Urinary bladder (tissue), 4 donors: ENCODE measurements around the gene PEX10. TPM values are rescaled to one million over a fixed set of nuclear protein-coding genes. Genes with fewer than 3 reads are reported as not detected.

Experiments
- DNase-seq: peaks from one replicate; pipeline ENCODE4 v3.0.0-alpha.2; 2015; ENCODE audit errors: extremely low spot score
- H3K27ac ChIP-seq: one replicate; pipeline ENCODE4 v1.5.1; 2013; ENCODE audit warnings: low read depth, mild to moderate bottlenecking, moderate library complexity
- H3K36me3 ChIP-seq: one replicate; pipeline ENCODE4 v1.6.1; 2013; ENCODE audit warnings: mild to moderate bottlenecking, moderate library complexity; ENCODE audit not compliant: insufficient read depth
- H3K4me1 ChIP-seq: one replicate; pipeline ENCODE4 v1.6.1; 2013; ENCODE audit warnings: mild to moderate bottlenecking, moderate library complexity; ENCODE audit not compliant: insufficient read depth
- H3K4me3 ChIP-seq: one replicate; pipeline ENCODE4 v1.5.1; 2013; ENCODE audit warnings: low read depth, low read length
- whole genome bisulfite sequencing: extraction: QIAGEN DNeasy Blood & Tissue Kit; methylation state at CpG from one replicate; pipeline ENCODE4 v1.1.7; 2013; 5-methylcytosine and 5-hydroxymethylcytosine counted together
- polyA plus RNA-seq: library from polyadenylated mRNA; stranded (reverse); fragments of 200-250 nt; gene quantifications from one replicate; pipeline ENCODE4 v1.2.3, GENCODE V29; 2013
- total RNA-seq: library from RNA; depleted of rRNA; stranded (reverse); fragments of >200 nt; gene quantifications from one replicate; pipeline ENCODE4 v1.2.3, GENCODE V29; 2014
- donor health status: healthy with polysubstance abuse.
- donor health status: healthy.

Gene PEX10
- total and polyA plus RNA-seq, 2 donors = 13.9 to 22.9 TPM

- no peak for DNase-seq
- no peak overlapping the region for H3K4me3 ChIP-seq
- H3K36me3 ChIP-seq = no peaks in the 10 kb centered on the region
- H3K4me1 ChIP-seq = no peaks in the 10 kb centered on the region
- 94% methylated on average over 36 of the region's 36 CpGs for WGBS
- H3K27ac ChIP-seq = no peak overlapping the region
Observed at GRCh38 chr1:2372551-2373490, 39.5 kb downstream of the PEX10 start.

DNA sequence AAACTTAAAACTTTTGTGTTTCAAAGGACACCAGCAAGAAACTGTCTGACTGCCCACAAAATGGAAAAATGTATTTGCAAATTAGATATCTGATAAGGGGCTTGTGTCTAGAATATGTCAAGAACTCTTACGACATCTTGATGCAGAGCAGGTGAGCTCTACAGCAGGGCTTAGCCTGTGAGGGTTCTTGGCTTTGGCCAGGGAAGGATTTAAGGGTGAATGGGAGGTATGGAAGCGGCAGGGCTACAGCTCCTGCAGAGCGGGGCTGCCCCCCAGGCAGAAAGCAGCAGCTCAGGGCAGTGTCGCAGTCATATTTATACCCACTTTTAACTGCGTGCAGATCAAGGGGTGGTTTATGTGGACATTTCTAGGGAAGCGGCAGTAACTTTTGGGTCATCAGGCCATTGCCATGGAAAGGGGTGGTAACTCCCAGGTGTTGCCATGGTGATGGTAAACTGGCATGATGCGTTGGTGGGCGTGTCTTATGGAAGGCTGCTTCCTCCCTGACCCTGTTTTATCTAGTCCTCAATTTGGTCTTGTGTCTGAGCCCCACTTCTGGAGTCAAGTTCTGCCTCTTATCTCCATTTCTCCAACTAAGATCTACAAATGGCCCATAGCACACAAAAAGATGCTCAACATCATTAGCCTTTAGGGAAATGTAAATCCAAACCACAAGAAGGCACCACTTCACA lies 44.2 kb downstream of the PEX10 start:
- DNase-seq = no peak
- 90% methylated on average over 8 of the region's 8 CpGs for WGBS
- Histone ChIP-seq H3K36me3 (no peaks in the 10 kb centered on the region), H3K27ac (no peak overlapping the region), H3K4me3 (no peak overlapping the region), H3K4me1 (no peaks in the 10 kb centered on the region)

DNA sequence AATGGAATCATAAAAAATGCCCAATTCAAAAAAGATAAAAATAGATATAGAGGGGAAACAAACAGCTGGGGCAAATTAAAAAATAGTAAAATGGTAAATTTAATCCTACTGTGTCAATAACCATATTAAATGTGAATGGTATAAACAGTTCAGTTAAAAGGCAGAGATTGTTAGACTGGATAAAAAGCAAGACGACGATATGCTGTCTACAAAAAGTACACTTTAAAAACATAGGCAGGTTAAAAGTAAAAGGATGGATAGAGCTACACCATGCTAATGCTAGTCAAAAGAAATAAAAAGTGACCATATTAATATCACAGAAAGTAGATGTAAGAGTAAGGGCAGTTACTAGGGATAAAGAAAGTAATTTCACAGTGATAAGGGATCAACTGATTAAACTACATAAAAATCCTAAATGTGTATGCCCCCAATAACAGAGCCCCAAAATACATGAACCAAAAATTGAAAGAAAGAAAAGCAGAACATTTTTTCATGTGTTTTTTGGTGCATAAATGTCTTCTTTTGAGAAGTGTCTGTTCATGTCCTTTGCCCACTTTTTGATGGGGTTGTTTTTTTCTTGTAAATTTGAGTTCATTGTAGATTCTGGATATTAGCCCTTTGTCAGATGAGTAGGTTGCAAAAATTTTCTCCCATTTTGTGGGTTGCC lies 48.4 kb downstream of the PEX10 start:
- 99% methylated on average over 2 of the region's 2 CpGs for WGBS
- H3K36me3 ChIP-seq = no peaks in the 10 kb centered on the region
- H3K4me1 ChIP-seq = no peaks in the 10 kb centered on the region
- DNase-seq = no peak
- no peak overlapping the region for H3K4me3 ChIP-seq
- no peak overlapping the region for H3K27ac ChIP-seq

- no peak overlapping the region for H3K4me3 ChIP-seq
- no peaks in the 10 kb centered on the region for H3K36me3 ChIP-seq
- no peak for DNase-seq
- no peaks in the 10 kb centered on the region for H3K4me1 ChIP-seq
- no peak overlapping the region for H3K27ac ChIP-seq
- WGBS = 45% methylated on average over 11 of the region's 11 CpGs
Observed at GRCh38 chr1:2360588-2361364, 51.6 kb downstream of the PEX10 start.

DNA sequence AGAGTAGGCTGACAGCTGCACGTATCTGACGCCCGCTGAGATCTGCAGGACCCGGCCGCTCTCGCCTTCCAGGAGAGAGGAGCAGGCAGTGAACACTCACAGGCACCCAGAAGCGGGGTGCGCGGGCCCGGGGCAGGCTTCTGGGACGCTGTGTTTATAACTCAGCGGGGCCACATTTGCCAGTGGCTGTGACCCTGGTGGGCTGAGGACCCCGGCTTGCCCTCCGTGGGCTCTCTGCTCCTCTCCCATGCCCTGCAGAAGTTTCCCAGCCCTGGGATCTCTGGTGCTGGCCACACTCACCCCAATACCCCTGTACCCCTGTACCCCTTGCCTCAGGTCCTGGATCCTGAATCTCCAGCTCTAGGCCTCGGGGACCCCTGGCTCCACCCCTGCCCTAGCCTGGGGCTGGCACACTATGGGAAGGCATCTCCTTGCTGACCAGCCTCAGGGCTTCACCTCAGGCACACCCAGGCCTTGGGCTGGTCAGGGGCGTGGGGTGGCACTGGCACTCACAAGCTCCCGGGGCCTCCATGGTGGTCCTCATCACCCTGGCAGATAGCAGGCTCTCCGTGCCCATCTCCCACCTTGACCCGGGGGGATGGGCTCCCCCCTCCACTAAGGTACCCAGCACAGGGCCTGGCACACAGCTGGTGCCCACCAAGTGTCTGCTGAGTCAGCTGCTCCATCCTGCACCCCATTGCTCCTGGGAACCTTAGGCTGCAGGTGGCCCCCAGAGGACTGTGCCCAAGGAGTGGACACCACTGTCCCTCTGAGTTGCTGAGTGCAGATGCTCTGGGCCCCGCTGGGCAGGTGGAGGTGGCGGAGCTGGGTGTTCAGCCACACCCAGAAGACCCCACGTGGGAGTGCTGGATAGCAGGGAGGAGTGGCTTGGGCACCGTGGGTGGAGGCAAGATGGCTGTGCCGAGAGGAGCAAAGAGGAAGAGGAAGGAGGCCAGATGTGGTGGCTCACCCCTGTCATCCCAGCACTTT lies 53.4 kb downstream of the PEX10 start:
- Histone ChIP-seq H3K4me3 (no peak overlapping the region), H3K36me3 (no peaks in the 10 kb centered on the region), H3K4me1 (no peaks in the 10 kb centered on the region), H3K27ac (no peak overlapping the region)
- no peak for DNase-seq
- WGBS = 87% methylated on average over 24 of the region's 24 CpGs

DNA sequence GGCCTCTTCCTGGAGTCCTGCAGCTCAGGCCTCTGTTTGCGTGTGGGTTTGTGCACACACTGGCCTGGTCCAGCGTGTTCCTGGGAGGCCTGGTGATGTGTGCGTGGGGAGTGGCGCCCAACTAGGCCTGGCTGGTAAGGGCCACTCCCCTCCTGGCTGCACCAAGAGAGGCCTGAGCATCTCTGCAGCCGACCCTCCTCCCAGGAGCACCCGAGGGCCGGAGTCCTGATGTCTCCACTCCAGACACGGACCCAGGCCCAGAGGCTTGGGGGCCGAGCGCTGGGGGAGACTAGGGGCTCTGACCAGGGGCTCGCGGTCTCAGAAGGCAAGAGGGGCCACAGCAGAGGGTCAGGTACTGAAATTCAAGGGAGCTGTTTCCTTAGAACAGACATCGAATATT lies 54.3 kb downstream of the PEX10 start:
- Histone ChIP-seq H3K4me1 (no peaks in the 10 kb centered on the region), H3K27ac (no peak overlapping the region), H3K36me3 (no peaks in the 10 kb centered on the region), H3K4me3 (no peak overlapping the region)
- 88% methylated on average over 13 of the region's 13 CpGs for WGBS
- no peak for DNase-seq

GRCh38 chr1:2356911-2357845 lies 55.2 kb downstream of the PEX10 start:
- no peak for DNase-seq
- no peak overlapping the region for H3K4me3 ChIP-seq
- H3K36me3 ChIP-seq = no peaks in the 10 kb centered on the region
- WGBS = 90% methylated on average over 37 of the region's 37 CpGs
- H3K27ac ChIP-seq = no peak overlapping the region
- no peaks in the 10 kb centered on the region for H3K4me1 ChIP-seq

DNA sequence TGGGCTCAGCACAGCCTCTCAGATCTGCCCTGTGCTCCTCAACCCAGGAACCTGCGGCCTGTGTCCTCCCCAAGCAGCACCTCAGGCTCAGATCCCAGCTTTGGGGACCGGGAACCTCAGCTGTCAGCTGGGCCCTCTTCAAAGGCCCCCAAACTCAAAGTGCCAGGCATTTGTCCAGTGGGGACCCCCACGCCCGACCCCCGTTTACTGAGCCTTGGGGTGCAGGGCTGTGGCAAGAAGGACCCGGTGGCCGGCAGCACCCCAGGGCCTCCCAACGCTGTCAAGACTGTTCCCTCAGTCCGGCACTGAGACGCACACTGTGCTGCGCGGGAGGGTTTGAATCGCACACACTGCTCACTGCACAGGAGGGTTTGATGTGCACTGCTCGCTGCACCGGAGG lies 56.0 kb downstream of the PEX10 start:
- Histone ChIP-seq H3K4me1 (no peaks in the 10 kb centered on the region), H3K4me3 (no peak overlapping the region), H3K27ac (no peak overlapping the region), H3K36me3 (no peaks in the 10 kb centered on the region)
- WGBS = 92% methylated on average over 15 of the region's 15 CpGs
- no peak for DNase-seq

- no peak for DNase-seq
Observed at GRCh38 chr1:2355373-2356261, 56.7 kb downstream of the PEX10 start.

GRCh38 chr1:2354511-2355372 lies 57.6 kb downstream of the PEX10 start:
- WGBS = 56% methylated on average over 38 of the region's 38 CpGs
- Histone ChIP-seq H3K27ac (no peak overlapping the region), H3K4me3 (no peak overlapping the region), H3K36me3 (no peaks in the 10 kb centered on the region), H3K4me1 (no peaks in the 10 kb centered on the region)
- DNase-seq = no peak

More at GRCh38 chr1:2355373-2356261, 56.7 kb downstream of the PEX10 start:
- Histone ChIP-seq H3K4me3 (no peak overlapping the region), H3K27ac (no peak overlapping the region), H3K4me1 (no peaks in the 10 kb centered on the region), H3K36me3 (no peaks in the 10 kb centered on the region)
- WGBS = 85% methylated on average over 28 of the region's 28 CpGs
